ENCODE results near the gene RAMP2.
"Not testable (repeated sequence)": the region's sequence is repeated elsewhere in the genome, so short reads cannot be mapped to it uniquely, and the experiment has no call there.

Gene RAMP2, protein sequence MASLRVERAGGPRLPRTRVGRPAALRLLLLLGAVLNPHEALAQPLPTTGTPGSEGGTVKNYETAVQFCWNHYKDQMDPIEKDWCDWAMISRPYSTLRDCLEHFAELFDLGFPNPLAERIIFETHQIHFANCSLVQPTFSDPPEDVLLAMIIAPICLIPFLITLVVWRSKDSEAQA
- total RNA-seq: 0 reads per million in 2 donors

DNA sequence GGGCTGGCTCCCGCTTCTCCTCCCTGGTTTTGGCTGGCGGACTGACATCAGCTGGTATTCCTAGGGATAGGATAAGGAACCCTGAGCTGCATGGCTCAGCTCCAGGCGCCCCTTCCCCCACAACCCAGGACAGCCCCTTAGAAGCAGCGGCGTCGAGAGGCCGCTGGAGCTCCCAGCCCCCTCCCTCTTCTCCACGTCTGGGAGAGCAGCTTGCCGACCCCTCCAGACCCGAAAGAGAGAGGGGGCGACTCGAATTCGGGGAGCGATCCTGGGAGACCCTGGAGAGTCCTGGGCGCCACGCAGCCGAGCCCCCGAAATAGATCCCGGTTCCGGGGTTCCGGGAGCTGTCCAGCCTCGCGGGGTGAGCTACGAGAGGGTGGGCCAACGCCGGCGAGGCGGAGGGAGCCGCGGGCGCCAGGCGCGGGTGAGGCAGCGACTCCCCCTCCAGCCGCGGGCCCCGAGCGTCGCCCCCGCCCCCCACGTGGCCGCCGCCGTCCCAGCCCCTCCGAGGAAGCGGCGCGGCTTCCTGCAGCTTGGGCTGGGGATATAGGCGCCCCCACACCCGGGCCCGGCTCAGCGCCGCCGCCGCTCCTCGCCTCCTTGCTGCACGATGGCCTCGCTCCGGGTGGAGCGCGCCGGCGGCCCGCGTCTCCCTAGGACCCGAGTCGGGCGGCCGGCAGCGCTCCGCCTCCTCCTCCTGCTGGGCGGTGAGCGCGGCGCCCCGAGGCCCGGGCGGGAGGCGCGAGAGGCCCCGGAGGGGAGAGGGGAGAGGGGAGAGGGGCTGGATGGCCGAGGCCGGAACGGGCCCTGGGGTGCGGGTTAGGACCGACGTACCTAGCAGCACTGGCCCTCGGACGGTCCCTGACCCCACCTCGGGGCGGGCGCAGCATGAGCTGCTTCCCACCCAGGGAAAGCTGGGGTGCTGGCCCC, at the start of gene RAMP2:
Gene RAMP2, plus strand, starts transcription at position 576 of the 930 bp plus-strand sequence. Its CDS starts 35 bp downstream, at position 611.
- DNase-seq: no peak

DNA sequence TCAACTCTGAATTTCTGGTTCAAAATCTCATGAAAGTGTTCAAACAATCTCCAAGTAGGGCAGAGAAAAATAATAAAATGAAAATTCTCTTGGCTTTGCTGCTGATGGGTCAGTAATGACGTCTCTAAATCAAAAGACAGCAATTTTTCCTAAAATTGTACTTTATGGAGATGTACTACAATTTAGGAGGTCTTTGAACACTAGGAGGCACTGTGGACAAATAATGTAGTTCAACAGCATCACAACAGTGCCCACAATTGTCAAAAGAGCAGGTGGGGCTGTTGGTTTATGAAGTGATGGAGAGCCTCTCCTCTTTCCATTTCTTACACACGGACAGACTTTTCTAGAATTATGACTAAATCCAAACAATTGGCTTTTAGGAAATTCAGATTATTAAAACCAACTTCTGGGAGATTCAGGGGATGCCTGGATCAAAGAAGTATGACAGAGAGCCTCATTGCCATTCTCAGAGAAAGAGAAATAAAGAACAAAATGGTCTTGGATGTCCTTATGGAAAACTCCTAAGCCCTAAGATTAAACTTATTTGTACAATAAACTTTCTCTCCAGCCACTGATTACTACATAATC, 39.9 kb upstream of the RAMP2 start:
- no peak for DNase-seq

DNA sequence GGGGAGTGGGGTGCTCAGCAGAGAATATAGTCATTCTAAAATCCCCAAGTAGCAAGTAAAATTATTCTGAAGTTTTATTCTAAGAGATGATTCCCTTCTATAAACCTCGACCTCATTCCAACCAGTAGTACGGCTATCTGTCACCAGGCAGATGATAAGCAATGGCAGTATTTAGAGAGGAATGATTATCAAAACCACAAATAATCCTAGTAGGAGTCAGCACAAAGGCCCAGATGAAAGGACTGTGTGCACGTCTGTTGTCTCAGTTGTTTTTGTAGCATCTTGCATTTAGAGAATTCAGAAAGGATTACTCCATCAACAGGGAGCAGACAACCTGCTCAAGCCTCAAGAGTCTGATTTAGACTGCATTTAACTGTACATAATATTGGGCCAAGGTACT, 37.4 kb upstream of the RAMP2 start:
- DNase-seq: no peak

DNA sequence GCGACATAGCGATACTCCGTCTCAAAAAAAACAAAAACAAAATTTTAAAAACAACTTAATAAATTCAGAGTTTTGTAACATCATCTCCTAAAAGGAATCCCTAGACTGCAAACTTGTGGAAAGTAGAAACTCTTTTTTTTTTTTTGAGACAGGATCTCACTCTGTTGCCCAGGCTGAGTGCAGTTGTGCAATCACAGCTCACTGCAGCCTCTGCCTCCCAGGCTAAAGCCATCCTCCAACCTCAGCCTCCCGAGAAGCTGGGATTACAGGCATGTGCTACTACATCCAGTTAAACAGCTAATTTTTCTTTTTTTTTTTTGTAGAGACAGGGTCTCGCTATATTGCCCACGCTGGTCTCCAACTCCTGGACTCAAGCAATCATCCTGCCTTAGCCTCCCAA, 35.9 kb upstream of the RAMP2 start:
- DNase-seq: no peak

DNA sequence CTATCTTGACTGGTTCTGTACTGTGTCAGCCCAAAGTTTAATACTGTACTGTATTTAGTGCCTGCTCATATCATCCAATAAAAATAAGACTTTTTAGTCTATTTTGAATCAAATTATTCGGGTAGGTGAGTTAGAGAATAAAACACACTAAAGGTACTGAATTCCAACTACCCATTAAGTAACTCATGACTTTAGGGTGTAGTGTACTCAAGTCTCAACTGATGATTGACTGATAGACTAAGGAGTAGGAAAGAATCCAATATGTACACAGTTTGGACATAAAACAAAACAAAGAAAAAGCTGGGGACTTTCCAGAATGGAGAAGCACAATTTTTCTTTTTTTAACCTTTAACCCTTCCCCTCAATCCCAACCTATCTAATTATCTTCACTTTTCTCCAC, 20.3 kb upstream of the RAMP2 start:
- no peak for DNase-seq

DNA sequence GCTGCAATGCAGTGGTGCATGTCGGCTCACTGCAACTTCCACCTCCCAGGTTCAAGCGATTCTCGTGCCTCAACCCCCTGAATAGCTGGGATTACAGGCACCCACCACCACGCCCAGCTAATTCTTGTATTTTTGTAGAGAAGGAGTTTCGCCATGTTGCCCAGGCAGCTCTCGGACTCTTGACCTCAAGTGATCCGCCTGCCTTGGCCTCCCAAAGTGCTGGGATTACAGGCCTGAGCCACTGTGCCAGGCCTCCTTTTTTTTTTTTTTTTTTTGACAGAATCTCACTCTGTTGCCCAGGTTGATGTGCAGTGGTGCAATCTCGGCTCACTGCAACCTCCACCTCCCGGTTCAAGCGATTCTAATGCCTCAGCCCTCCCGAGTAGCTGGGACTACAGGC, 18.1 kb upstream of the RAMP2 start:
- not testable (repeated sequence) for DNase-seq

DNA sequence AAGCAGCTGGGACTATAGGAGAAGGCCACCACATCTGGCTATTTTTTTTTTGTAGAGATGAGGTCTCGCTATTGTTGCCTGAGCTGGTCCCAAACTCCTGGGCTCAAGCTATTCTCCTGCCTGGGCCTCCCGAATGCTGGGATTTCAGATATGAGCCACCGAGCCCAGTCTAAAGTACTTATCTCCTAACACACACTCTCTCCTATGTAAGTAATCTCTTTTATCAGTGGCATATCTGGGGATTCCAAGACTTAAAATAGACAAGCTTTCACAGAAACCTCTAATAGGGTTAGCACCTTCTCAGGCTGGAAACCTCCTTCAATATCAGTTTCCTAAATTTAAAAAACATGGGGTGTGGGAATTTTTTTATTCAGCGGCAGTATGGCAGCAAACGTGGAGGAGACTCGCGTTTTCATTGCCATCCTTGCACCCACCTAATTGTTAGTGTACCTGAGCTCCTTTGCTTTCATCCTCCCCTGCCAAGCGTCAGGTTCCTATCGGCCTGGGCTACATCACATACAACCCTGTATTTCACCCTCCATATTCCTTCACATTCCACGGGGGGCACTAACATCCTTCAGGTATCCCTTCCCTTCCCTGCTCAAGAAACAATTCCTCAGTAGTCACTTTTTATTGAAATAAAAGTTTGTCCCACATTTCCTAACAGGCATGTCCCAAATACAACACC, 17.3 kb upstream of the RAMP2 start:
- no peak for DNase-seq

DNA sequence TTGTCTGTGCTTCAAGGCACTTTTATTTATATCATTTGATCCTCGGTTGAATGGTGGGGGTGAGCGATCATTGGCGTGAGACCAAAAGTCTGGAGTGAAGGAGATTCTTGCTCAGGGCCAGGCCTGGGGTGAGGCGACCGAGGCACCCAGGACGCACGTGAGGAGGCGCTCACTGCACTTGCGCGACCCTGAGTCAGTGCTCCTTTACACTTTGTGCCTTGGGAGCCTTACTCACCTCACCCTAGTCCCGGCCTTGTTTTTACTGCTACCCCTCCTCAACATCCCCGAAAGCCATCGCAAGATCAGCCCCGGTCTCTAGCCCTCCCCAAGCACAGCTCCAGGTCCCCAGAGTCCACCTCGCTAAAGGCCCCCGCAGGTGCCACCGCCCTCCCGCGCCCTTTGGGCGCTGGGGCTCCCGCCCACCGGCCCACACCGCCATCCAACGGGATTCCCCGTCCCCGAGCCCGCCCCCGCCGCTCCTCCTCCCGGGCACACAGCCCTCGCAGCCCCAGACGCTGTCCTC, 16.7 kb upstream of the RAMP2 start:
- peak; percentile 61 for DNase-seq

DNA sequence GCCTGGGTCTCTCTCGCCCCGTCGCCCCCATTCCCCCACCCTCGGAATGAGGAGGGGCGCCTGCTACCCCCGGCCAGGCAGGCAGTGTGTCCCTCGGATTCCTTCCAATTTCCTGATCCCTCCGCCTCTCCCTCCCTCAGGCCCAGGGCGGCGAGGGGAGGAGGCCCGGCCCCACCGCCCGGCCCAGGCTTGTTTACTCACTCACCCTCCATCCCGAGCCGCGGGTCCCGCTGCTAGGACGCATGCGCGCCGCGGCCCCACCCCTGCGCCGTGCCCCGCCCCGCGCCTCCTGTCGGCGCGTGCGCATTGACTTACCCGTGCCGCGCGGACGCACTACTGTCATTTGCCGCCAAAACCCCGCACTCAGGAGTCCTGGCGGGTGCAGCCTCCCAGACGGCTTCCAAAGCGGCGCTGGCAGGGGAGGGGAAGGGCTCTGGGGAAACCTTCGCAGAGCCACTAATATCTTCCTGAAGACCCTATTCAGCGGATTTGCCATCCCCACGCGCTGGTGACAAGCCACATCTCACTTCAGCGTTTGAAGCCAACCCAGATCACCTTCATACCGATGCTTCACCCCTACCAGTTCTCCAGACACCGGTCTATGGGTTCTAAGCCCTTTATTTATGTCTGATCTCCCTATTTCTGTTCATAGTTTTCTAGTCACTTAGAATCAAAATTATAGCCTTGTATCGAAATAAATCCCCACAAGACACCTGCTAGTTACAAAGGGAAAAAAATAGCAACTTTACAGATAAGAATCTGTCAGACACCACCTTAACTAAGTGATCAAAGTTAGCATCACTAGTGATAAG, 16.0 kb upstream of the RAMP2 start, which contains the start of gene EZH1:
Gene EZH1, minus strand, starts transcription at position 235 of the 812 bp plus-strand sequence. CDS start 16,099 bp downstream, outside the sequence.
- DNase-seq: peak; percentile 85

DNA sequence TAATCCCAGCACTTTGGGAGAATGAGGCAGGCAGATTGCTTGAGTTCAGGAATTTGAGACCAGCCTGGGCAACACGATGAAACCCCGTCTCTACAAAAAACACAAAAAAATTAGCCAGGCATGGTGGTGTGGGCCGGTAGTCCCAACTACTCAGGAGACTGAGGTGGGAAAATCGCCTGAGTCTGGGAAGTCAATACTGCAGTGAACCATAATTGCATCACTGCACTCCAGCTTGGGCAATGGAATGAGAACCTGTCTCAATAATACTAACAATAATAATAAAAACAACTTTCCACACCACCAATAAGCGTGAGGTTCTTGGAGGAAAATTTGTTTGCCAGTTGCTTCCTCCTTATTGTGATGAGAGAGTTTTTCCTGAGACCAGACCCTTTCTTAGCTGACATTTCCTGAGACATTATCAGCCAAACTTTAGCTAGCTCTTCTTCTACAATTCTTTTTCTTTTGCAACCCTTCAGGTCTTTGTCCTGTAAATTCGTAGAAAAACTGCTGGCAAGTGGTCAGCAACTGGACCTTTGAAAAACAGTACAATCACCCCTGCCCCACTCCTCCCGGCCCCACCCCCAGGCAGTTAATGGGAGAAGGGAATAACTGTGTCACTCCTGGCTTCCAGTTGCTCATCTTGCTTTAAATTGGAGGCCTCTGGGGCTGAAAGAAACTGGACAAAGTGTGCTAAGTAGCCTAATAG, 12.7 kb upstream of the RAMP2 start:
- no peak for DNase-seq

DNA sequence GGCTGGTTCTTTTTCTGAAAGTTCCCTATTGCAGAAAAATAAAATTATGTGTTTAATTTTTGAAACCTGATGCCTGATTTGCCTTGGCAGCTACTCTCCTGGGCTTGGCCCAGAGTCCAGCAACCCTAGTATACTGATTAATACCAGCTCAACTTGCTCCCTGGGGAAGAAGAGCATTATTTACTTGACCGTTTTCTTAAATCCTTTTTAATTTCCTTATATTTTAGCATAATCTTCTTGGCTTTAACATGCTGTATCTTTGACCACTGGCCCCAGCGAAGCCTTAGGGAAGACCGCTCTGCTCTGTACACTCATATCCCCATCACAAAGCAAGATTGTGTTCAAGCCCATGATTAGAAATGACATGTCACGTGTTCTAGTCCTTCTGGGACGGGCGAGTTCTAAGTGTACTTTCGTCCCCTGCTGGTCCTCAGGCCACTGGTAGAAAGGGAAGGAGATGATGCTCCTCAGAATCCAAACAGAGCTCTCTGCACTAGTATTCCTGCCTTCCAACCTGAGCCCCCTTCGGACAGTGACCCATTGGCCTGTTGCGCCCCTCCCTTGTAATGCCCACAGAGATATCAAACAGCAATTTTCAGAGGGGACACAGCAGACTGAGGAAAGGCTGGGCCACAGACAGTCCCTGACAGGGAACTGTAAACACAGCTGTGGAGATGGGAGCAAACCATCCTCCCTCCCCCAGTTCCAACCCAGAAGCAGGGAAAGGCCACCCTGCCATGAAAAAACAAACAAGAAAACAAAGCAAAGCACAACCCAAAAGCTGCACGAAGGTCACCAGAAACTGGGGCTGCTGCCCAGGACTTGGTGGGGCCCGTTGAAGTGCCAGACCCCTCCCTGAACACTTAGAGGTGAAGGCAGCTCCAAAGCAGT, 11.9 kb upstream of the RAMP2 start:
- DNase-seq: no peak

DNA sequence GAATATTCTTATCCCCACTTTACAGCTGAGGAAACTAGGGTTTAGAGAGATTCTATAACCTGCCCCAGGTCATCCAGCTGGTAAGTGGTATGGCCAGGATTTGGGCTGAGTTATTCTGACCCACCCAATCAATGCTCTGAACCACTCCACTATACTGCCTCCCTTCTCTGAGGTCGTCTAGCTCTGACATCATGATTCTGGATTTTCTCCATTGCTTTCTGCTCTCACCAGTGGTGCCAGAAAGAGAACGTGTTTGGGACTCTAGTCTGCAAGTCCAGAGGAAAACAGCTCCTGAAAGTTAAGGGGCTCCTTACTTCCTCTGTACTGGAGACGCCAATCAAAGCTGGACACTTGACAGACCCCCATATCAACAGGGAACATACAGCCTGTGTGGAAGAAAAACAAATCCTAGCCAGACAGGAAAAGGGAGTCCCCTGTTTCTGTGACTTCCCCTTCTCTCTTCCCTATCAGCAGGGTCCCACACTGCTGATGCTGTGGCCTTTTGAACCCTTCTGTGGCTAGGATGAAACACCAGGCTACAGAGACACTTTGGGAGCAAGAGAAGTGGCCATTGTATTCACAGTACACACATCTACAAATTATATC, 10.2 kb upstream of the RAMP2 start:
- DNase-seq: no peak

DNA sequence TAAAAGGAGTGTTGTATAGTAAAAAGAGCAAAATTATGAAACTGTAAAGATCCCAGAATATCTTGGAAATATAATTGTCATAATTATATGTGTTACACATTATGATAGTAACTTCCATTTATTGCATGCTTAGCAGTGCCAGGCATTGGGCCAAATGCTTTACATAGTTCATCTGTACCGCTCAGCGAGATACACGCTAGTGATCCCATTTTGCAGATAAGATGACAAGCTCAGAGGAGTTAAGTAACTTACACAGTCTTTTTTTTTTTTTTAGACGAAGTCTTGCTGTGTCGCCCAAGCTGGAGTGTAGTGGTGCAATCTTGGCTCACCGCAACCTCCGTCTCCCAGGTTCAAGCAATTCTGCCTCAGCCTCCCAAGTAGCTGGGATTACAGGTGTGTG, 9.4 kb upstream of the RAMP2 start:
- DNase-seq: no peak

DNA sequence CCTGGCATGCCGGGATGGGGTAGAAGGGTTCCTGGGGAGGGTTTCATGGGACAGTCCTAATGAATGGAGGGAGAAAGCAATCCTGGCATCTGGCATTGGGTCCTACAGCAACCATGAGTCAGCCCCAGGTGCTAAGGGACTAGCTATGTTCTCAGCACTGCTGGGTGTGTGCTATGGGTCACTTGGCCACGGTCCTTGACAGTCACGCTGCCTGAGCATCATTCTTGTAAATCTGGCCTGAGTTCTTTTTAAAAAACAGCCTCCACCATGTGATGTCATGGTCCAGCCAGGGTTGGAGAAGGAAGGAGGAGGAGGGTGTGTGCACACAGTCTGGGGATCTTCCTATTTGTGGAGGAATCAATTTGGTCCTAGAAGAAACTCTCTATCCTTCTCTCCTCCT, 6.2 kb upstream of the RAMP2 start:
- no peak for DNase-seq

DNA sequence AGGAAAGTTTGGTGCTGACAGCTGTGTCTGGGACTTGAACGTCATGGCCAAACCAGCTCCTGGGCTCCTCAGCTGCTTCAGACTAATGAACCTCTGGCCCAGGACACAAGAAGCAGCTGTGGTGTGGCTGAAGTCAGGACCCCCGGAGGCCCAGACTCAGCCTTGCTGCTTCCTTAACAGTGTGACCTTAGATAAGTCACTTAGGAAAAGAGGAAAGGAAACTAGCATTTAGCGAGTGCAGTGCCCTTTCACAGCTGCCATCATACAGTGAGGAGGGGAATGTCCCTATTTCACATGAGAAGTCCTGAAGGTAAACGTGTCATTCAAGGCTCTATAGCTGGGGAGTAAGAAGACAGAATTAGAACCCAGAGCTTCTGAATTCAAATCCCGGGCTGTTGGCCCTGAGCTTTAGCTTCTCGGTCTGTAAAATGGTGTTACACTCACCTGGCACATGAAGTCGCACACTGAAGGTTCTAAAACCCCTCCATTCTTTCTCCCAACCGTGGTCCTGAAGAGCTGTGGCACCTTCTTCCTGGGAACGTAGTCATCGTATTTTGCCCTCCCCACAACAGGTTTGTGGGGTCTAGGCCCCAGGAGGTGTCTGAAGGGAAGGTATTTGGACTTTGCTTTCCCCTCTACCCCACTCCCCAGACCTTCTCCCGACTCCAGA, 910 bp upstream of the RAMP2 start:
- no peak for DNase-seq

DNA sequence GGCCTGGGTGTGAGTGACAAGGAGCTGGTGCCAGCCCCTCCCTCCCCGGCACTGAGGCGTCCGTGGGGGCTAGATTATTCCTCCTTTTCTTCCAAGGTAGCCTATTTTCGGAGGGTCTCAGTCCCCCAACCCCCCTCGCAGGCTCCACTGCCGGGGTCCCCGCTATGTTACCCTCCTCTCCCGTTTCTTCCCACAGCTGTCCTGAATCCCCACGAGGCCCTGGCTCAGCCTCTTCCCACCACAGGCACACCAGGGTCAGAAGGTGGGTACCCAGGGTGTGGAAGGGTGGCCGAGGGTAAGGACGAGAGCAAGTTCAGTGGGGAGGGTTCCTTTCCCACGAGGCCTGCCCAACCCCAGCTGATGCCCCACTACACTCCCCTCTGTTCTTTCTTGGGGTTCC, 611 bp downstream of the RAMP2 start:
- DNase-seq: no peak

DNA sequence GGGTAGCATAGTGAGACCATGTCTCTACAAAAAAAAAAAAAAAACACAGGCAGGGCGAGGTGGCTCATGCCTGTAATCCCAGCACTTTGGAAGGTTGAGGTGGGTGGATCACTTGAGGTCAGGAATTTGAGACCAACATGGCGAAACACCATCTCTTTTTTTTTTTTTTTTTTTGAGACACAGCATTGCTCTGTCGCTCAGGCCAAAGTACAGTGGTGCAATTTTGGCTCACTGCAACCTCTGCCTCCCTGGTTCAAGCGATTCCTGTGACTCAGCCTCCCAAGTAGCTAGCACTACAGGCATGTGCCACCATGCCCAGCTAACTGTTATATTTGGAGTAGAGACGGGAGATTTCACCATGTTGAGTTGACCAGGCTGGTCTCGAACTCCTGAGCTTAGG, 5.1 kb downstream of the RAMP2 start:
- DNase-seq: no peak

DNA sequence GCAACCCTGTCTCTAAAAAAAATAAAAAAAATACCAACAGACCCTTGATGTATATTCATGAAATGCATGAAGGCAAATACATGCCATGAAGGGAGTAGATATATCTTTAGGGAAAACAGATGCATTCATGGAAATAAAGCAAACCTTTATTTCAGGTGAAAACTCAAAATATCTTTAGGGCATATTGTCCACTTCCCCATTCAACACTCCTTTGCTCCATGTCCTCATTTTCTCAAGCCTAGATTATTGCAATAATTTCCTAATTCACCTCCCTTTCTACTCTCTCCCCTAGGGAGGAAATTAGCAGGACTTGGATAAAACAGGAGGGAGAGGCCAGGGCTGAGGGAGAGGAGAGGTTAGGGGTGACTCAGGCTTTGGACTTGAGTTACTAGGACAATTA, 6.5 kb downstream of the RAMP2 start:
- no peak for DNase-seq

DNA sequence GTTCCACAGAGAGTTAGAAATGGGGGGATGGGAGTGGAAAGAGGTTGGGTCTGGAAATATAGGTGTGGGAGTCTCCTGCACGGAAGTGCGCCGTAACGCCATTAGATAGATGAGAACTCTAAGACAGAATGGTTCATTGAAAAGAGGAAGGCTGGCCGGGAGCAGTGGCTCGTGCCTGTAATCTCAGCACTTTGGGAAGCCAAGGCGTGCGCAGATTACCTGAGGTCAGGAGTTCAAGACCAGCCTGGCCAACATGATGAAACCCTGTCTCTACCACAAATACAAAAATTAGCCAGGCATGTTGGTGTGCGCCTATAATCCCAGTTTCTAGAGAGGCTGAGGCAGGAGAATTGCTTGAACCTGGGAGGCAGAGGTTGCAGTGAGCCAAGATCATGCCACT, 7.0 kb downstream of the RAMP2 start:
- not testable (repeated sequence) for DNase-seq
